Measurements from ENCODE around the gene ABCC3. TPM values are rescaled to one million over a fixed set of nuclear protein-coding genes. Genes with fewer than 3 reads are reported as not detected.

Gene ABCC3
- total and polyA plus RNA-seq, 2 donors (not counting 3 experiments of a cell fraction or from before 2014, with no cell fraction given), result 1.1 to 2.6 TPM

DNA sequence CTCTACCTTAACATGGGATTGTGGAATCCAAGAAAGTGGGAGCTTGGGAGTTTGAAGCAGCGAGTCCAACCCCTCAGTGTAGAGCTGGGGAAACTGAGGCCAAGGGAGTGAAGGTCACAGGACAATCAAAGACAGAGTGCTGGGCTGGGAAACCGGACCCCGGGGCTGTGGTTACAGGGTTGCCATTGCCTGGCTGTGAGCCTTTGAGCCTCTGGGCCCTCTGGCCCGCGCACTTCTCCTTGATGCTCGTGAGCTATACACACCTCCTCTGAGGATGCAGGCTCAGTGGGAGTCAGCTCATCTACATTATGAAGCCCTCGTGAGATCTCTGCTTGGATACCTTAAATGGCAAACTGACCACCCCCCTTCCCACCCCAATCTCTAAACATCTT lies 2.1 kb downstream of the ABCC3 start:
- TF ChIP-seq, protein P1, sequence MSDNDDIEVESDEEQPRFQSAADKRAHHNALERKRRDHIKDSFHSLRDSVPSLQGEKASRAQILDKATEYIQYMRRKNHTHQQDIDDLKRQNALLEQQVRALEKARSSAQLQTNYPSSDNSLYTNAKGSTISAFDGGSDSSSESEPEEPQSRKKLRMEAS (IDR thresholded peaks at IDR 0.05; ENCODE audit: insufficient read depth, insufficient read length), result no peak
- TF ChIP-seq GATA2 (IDR thresholded peaks at IDR 0.05; ENCODE audit: insufficient read depth, insufficient read length, low read depth, low read length) (no peak), EZH2 (IDR thresholded peaks at IDR 0.05; ENCODE audit: borderline replicate concordance, low read depth, low read length, severe bottlenecking) (no peak), MYC (IDR thresholded peaks at IDR 0.05; ENCODE audit: low read depth, low read length) (no peak), JUN (IDR thresholded peaks at IDR 0.05; ENCODE audit: borderline replicate concordance, insufficient read depth, insufficient read length, low read depth) (no peak), POLR2A (IDR thresholded peaks at IDR 0.05; ENCODE audit: low read depth, low read length) (no peak), FOS (IDR thresholded peaks at IDR 0.05; ENCODE audit: borderline replicate concordance, insufficient read depth, low read length) (no peak), POLR2AphosphoS5 (IDR thresholded peaks at IDR 0.05; ENCODE audit: insufficient read depth, low read depth, low read length) (no peak)
- TF ChIP-seq, protein P2, sequence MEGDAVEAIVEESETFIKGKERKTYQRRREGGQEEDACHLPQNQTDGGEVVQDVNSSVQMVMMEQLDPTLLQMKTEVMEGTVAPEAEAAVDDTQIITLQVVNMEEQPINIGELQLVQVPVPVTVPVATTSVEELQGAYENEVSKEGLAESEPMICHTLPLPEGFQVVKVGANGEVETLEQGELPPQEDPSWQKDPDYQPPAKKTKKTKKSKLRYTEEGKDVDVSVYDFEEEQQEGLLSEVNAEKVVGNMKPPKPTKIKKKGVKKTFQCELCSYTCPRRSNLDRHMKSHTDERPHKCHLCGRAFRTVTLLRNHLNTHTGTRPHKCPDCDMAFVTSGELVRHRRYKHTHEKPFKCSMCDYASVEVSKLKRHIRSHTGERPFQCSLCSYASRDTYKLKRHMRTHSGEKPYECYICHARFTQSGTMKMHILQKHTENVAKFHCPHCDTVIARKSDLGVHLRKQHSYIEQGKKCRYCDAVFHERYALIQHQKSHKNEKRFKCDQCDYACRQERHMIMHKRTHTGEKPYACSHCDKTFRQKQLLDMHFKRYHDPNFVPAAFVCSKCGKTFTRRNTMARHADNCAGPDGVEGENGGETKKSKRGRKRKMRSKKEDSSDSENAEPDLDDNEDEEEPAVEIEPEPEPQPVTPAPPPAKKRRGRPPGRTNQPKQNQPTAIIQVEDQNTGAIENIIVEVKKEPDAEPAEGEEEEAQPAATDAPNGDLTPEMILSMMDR (IDR thresholded peaks at IDR 0.05; ENCODE audit: extremely low read depth in 1 of 2, insufficient read depth in 1 of 2, low read depth in 1 of 2, low read length in 2 of 2), result no peak
- ChIA-PET POLR2A (no interaction called here), CTCF (interaction anchor here (0.8 to 7.0 kb wide), 7 partner anchors 9 to 68 kb away, joined by 3 to 96 read pairs (median 4); no protein-coding TSS in a partner anchor)
- H3K4me1 ChIP-seq (ENCODE audit: control insufficient read depth, extremely low read depth, insufficient read depth, low read length), result peaks cover 49% of the 10 kb centered on the region
- dilution Hi-C loops (cut with MboI; ENCODE audit: extremely low pct_ligation_motif_present, low sequenced_read_pairs) (no loop called here), intact Hi-C loops (cut with micrococcal nuclease) (no loop called here)
- no TSS peak for BruUV-seq (replicated peaks)
- no peaks in the 10 kb centered on the region for H3K27me3 ChIP-seq (ENCODE audit: control insufficient read depth in 2 of 2, insufficient read depth in 2 of 2, low read length in 2 of 2)
- no peak overlapping the region for H3K4me3 ChIP-seq (replicated peaks in 1 of 3; ENCODE audit: insufficient read depth in 1 of 3, low read depth in 1 of 3, low read length in 3 of 3)
- H3K4me2 ChIP-seq (ENCODE audit: insufficient read depth, low read length), result no peak overlapping the region
- H3K27ac ChIP-seq (ENCODE audit: insufficient read depth, low read depth, low read length), result no peak overlapping the region
- FAIRE-seq, result no peak
- H3K9ac ChIP-seq (replicated peaks; ENCODE audit: extremely low read depth, insufficient read depth, low read length), result no peak overlapping the region
- no peaks in the 10 kb centered on the region for H3K9me1 ChIP-seq (replicated peaks; ENCODE audit: control insufficient read depth, extremely low read depth, insufficient read depth, low read length)
- H2AFZ ChIP-seq (ENCODE audit: low read depth, low read length), result no peak overlapping the region
- no peaks in the 10 kb centered on the region for H3K9me3 ChIP-seq (replicated peaks; ENCODE audit: control insufficient read depth, insufficient read depth, low read length)
- H3K79me2 ChIP-seq (ENCODE audit: control insufficient read depth, insufficient read depth, low read length), result no peaks in the 10 kb centered on the region
- no peaks in the 10 kb centered on the region for H4K20me1 ChIP-seq (replicated peaks; ENCODE audit: control insufficient read depth, extremely low read depth, insufficient read depth, low read length)
- no peak for DNase-seq (ENCODE audit: low read depth, low spot score)
- no peaks in the 10 kb centered on the region for H3K36me3 ChIP-seq (ENCODE audit: control insufficient read depth in 2 of 2, extremely low read depth in 1 of 2, insufficient read depth in 2 of 2, low read length in 2 of 2)

All from endothelial cell of umbilical vein (primary cell).